ENCODE measurements around the gene DYNLT2B. TPM values are rescaled to one million over a fixed set of nuclear protein-coding genes. Genes with fewer than 3 reads are reported as not detected.

Gene DYNLT2B
- total and polyA plus RNA-seq, 8 donors, result 3.3 to 23.0 (median 12.8) TPM; not detected in 4

- 0 to 1% (median 1%) methylated on average over 8 to 17 of the region's 17 CpGs for WGBS, 5 donors
- TF ChIP-seq POLR2A (IDR thresholded peaks at IDR 0.05), result no peak
- no peak for TF ChIP-seq POLR2AphosphoS5 (IDR thresholded peaks at IDR 0.05)
- no peak for TF ChIP-seq CTCF (IDR thresholded peaks at IDR 0.05)
- no peak for TF ChIP-seq EP300 (IDR thresholded peaks at IDR 0.05)
- intact Hi-C loops (cut with DNase I; ENCODE audit: low total_unique reads), result no loop called here
These were observed 29.9 kb downstream of the DYNLT2B start for GRCh38 chr3:196288141-196288460.

GRCh38 chr3:196287440-196288140 is 30.4 kb downstream of the DYNLT2B start, which contains the start of gene PCYT1A:
TSS of gene PCYT1A (minus strand) at chr3:196287726. CDS start at chr3:196270531, 17,195 bp downstream.
- peak; percentile 91 to 98 for DNase-seq
- peak within 1 kb of the TSS; percentile 91 to 96 (median 92) for H3K27ac ChIP-seq
- peak; percentile 3 to 91 (median 89) for TF ChIP-seq POLR2AphosphoS5 (IDR thresholded peaks at IDR 0.05)
- peak in 1 of 4 donors; percentile 72 for TF ChIP-seq POLR2A (IDR thresholded peaks at IDR 0.05)
- no peak for TF ChIP-seq EP300 (IDR thresholded peaks at IDR 0.05)
- intact Hi-C loops (cut with DNase I; ENCODE audit: low total_unique reads), result no loop called here
- peak within 1 kb of the TSS; percentile 79 to 88 (median 83) for H3K4me3 ChIP-seq
- H3K27me3 ChIP-seq, result no peaks in the 10 kb centered on the region
- no peaks in the 10 kb centered on the region for H3K36me3 ChIP-seq
- no peaks in the 10 kb centered on the region for H3K9me3 ChIP-seq
- WGBS, 5 donors, result 0 to 1% (median 1%) methylated on average over 25 to 55 of the region's 55 CpGs
- H3K4me1 ChIP-seq, result peaks cover 20 to 51% (median 40%) of the 10 kb centered on the region in 4 donors

More at GRCh38 chr3:196288141-196288460, 29.9 kb downstream of the DYNLT2B start:
- Histone ChIP-seq H3K27me3 (no peaks in the 10 kb centered on the region), H3K4me3 (peak overlapping the region; percentile 79 to 88 (median 83)), H3K4me1 (peaks cover 20 to 46% (median 38%) of the 10 kb centered on the region in 4 donors), H3K27ac (peak overlapping the region; percentile 91 to 96 (median 92)), H3K36me3 (no peaks in the 10 kb centered on the region), H3K9me3 (no peaks in the 10 kb centered on the region)
- DNase-seq, result no peak

- H3K9me3 ChIP-seq, result no peaks in the 10 kb centered on the region
- DNase-seq, result no peak
- peaks cover 20 to 56% (median 43%) of the 10 kb centered on the region in 4 donors for H3K4me1 ChIP-seq
- TF ChIP-seq EP300 (IDR thresholded peaks at IDR 0.05) (no peak), CTCF (IDR thresholded peaks at IDR 0.05) (no peak), POLR2AphosphoS5 (IDR thresholded peaks at IDR 0.05) (no peak)
- peak overlapping the region; percentile 79 to 88 (median 83) for H3K4me3 ChIP-seq
- WGBS, 5 donors, result 0 to 2% (median 1%) methylated on average over 17 to 22 of the region's 22 CpGs
- H3K27me3 ChIP-seq, result no peaks in the 10 kb centered on the region
- no peaks in the 10 kb centered on the region for H3K36me3 ChIP-seq
- intact Hi-C loops (cut with DNase I; ENCODE audit: low total_unique reads), result no loop called here
- peak overlapping the region; percentile 91 to 96 (median 92) for H3K27ac ChIP-seq
These were observed 31.0 kb downstream of the DYNLT2B start for GRCh38 chr3:196287090-196287439.

GRCh38 chr3:196284396-196284795 is 33.6 kb downstream of the DYNLT2B start:
- no peak for TF ChIP-seq CTCF (IDR thresholded peaks at IDR 0.05)
- TF ChIP-seq POLR2AphosphoS5 (IDR thresholded peaks at IDR 0.05), result no peak
- TF ChIP-seq POLR2A (IDR thresholded peaks at IDR 0.05), result no peak
- no peak for TF ChIP-seq EP300 (IDR thresholded peaks at IDR 0.05)
- H3K4me1 ChIP-seq, result peaks cover 20 to 81% (median 60%) of the 10 kb centered on the region in 4 donors
- no peak overlapping the region for H3K4me3 ChIP-seq
- H3K9me3 ChIP-seq, result no peaks in the 10 kb centered on the region
- no peak for DNase-seq
- H3K27me3 ChIP-seq, result no peaks in the 10 kb centered on the region
- peak overlapping the region in 1 of 5 donors; percentile 0 for H3K27ac ChIP-seq
- no peaks in the 10 kb centered on the region for H3K36me3 ChIP-seq
- 29 to 75% (median 52%) methylated on average over 3 of the region's 3 CpGs for WGBS, 5 donors
- intact Hi-C loops (cut with DNase I; ENCODE audit: low total_unique reads), result no loop called here

GRCh38 chr3:196281962-196282361 is 36.1 kb downstream of the DYNLT2B start:
- H3K4me1 ChIP-seq, result peaks cover 30 to 96% (median 68%) of the 10 kb centered on the region in 4 donors
- H3K36me3 ChIP-seq, result no peaks in the 10 kb centered on the region
- WGBS, 5 donors, result 55 to 75% (median 61%) methylated on average over 4 of the region's 4 CpGs
- DNase-seq, result no peak
- no peaks in the 10 kb centered on the region for H3K9me3 ChIP-seq
- intact Hi-C loops (cut with DNase I; ENCODE audit: low total_unique reads), result no loop called here
- H3K27ac ChIP-seq, result peak overlapping the region in 4 of 5 donors; percentile 30 to 78 (median 52)
- no peaks in the 10 kb centered on the region for H3K27me3 ChIP-seq
- TF ChIP-seq EP300 (IDR thresholded peaks at IDR 0.05), result no peak
- no peak for TF ChIP-seq CTCF (IDR thresholded peaks at IDR 0.05)
- TF ChIP-seq POLR2A (IDR thresholded peaks at IDR 0.05), result no peak
- TF ChIP-seq POLR2AphosphoS5 (IDR thresholded peaks at IDR 0.05), result no peak
- no peak overlapping the region for H3K4me3 ChIP-seq

All from stomach (tissue), 9 donors.